Activated CD8-positive, alpha-beta memory T cell treated with anti-CD3 and anti-CD28 coated beads, Interleukin-2, amount 10 ng/mL, durations not matched to agents 7 days and 5 days (primary cell): Measurements from ENCODE around the gene CNOT10. TPM values are rescaled to one million over a fixed set of nuclear protein-coding genes. Genes with fewer than 3 reads are reported as not detected.
"Not testable (repeated sequence)": the region's sequence is repeated elsewhere in the genome, so short reads cannot be mapped to it uniquely, and the experiment has no call there.

Experiments used
- ATAC-seq: fragments of 150-1000 bp; cut with Tn5 transposase; one replicate; pipeline ENCODE4 v1.10.0; 2021; ENCODE audit warnings: moderate library complexity
- CTCF ChIA-PET: fragments of 350-600 bp; sonication (Branson Sonifier 250); formaldehyde crosslinking; loops from one replicate; lab custom pipeline; 2021; ENCODE audit warnings: antibody characterized with exemption; lab: Charles Lee
- DNase-seq: peaks from one replicate; pipeline ENCODE4 v3.0.0-alpha.2; 2020
- H3K27ac Mint-ChIP-seq: one replicate; pipeline ENCODE4 v1.8.0; 2021; ENCODE audit warnings: mild to moderate bottlenecking, mixed read lengths
- H3K27me3 Mint-ChIP-seq: one replicate; pipeline ENCODE4 v1.8.0; 2021; ENCODE audit warnings: mixed read lengths
- H3K36me3 Mint-ChIP-seq: one replicate; pipeline ENCODE4 v1.8.0; 2021; ENCODE audit warnings: mild to moderate bottlenecking, mixed read lengths
- H3K4me1 Mint-ChIP-seq: one replicate; pipeline ENCODE4 v1.8.0; 2021; ENCODE audit warnings: mixed read lengths
- H3K4me3 Mint-ChIP-seq: one replicate; pipeline ENCODE4 v1.8.0; 2021; ENCODE audit warnings: mild to moderate bottlenecking, moderate library complexity, mixed read lengths
- H3K9me3 Mint-ChIP-seq: one replicate; pipeline ENCODE4 v1.8.0; 2022; ENCODE audit warnings: low read depth, mixed read lengths
- total RNA-seq, 2 experiments: library from RNA; stranded (reverse); gene quantifications; one replicate each; pipeline ENCODE4 v1.2.3, GENCODE V29; 2021

Gene CNOT10
- total RNA-seq: 10 to 100 TPM; 52.8 to 55.4 TPM

GRCh38 chr3:32684800-32685542 lies at the start of gene CNOT10:
Gene CNOT10, plus strand, starts transcription at chr3:32685188. Its CDS starts 273 bp downstream, at chr3:32685461.
- peak within 1 kb of the TSS; percentile 93 for H3K27ac Mint-ChIP-seq
- H3K4me3 Mint-ChIP-seq: peak within 1 kb of the TSS; percentile 90
- peaks cover 34% of the 10 kb centered on the region for H3K4me1 Mint-ChIP-seq
- H3K36me3 Mint-ChIP-seq: peaks cover 13% of the 10 kb centered on the region
- H3K9me3 Mint-ChIP-seq: no peaks in the 10 kb centered on the region
- H3K27me3 Mint-ChIP-seq: no peaks in the 10 kb centered on the region
- CTCF ChIA-PET: interaction anchor here (0.8 to 1.5 kb wide), 6 partner anchors 12 to 175 kb away, joined by 3 to 7 read pairs (median 4); no protein-coding TSS in a partner anchor
- DNase-seq (peak; percentile 98), ATAC-seq (peak; percentile 96)

DNA sequence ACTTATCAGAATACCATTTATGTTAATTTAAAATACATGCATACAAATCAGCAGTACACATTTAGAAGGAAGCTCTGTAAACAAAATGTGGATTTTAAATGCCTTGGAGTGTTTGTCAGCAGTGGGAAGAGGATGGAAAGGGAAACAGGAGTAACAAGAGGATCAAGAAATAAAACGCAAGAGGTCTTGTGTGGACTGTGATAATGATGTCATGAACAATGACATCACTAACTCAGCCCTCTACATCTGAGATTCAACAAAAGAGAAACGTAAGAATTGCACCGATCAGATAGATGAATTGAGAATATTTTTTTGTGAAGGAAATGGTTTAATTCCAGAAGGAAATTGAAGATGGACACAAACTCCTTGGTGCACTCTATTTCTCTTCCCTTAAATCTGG lies 44.0 kb upstream of the CNOT10 start:
- CTCF ChIA-PET: no interaction called here
- DNase-seq: no peak
- no peaks in the 10 kb centered on the region for H3K9me3 Mint-ChIP-seq

DNA sequence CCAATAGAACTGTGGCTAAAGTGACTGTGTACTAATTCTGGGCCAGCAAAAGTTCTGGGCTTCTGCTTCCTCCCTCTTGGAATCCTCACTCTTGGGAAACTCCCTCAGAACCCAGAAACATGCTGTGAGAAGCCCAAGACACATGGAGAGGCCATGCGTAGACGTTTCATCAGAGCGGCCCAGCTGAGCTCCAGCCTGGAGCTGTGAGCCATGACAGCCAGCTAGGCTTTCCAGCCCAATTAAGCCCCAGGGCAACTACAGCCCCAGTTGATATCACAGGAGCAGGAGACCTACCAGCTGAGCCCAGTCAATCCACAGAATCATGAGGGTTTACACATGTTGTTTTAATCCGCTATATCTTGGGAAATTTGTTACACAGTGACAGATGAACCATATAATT lies 43.6 kb upstream of the CNOT10 start:
- H3K4me3 Mint-ChIP-seq: no peak overlapping the region
- H3K4me1 Mint-ChIP-seq: no peaks in the 10 kb centered on the region
- CTCF ChIA-PET: no interaction called here
- no peaks in the 10 kb centered on the region for H3K36me3 Mint-ChIP-seq
- H3K27me3 Mint-ChIP-seq: peaks cover 20% of the 10 kb centered on the region
- H3K9me3 Mint-ChIP-seq: no peaks in the 10 kb centered on the region
- no peak for DNase-seq
- no peak overlapping the region for H3K27ac Mint-ChIP-seq
- no peak for ATAC-seq

More for the DNA sequence above, 44.0 kb upstream of the CNOT10 start:
- Mint-ChIP-seq H3K4me1 (no peaks in the 10 kb centered on the region), H3K36me3 (no peaks in the 10 kb centered on the region), H3K27ac (no peak overlapping the region), H3K27me3 (peaks cover 22% of the 10 kb centered on the region), H3K4me3 (no peak overlapping the region)
- no peak for ATAC-seq

DNA sequence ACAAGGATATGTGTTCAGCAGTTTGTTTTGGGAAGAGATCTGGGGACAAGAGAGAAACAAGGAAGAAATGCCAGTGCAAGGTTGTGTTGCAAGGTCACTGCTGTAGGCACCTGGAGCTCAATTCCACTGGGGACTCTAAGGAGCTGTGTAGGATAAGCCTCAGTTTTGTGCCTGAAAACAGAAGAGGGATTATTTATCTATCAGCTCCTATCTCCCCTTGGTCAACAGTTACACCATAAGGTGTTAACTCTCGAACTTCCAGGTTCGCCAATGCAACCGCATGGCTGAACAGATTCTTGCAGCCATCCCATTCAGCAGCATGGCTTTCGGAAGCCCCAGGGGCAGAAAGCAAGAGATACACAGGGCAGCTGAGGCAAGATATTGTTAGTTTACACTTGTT lies 41.6 kb upstream of the CNOT10 start:
- Mint-ChIP-seq H3K27me3 (peaks cover 19% of the 10 kb centered on the region), H3K4me1 (no peaks in the 10 kb centered on the region), H3K4me3 (no peak overlapping the region), H3K36me3 (no peaks in the 10 kb centered on the region), H3K9me3 (no peaks in the 10 kb centered on the region), H3K27ac (no peak overlapping the region)
- DNase-seq: no peak
- ATAC-seq: no peak
- CTCF ChIA-PET: no interaction called here

DNA sequence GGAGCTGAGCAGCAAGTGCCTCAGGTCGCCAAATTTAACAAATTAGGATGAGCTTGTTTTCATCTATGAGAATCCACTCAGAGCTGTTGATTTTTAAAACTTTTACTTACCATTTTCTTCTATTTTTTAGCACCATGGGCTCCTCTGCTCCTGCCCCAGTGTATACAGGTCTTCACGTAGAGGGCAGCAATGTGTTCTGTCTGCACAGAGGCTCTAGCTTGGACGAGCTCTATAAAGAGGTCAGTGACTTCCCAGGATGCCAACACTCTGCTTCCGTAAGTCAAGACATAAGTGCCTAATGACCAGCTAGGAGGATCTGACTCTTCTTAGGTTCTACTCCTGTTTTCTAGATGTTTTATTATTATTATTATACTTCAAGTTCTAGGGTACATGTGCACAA lies 41.2 kb upstream of the CNOT10 start:
- H3K4me3 Mint-ChIP-seq: no peak overlapping the region
- H3K36me3 Mint-ChIP-seq: no peaks in the 10 kb centered on the region
- CTCF ChIA-PET: no interaction called here
- DNase-seq (no peak), ATAC-seq (no peak)
- H3K9me3 Mint-ChIP-seq: no peaks in the 10 kb centered on the region
- H3K4me1 Mint-ChIP-seq: no peaks in the 10 kb centered on the region
- H3K27ac Mint-ChIP-seq: no peak overlapping the region
- H3K27me3 Mint-ChIP-seq: peaks cover 24% of the 10 kb centered on the region

DNA sequence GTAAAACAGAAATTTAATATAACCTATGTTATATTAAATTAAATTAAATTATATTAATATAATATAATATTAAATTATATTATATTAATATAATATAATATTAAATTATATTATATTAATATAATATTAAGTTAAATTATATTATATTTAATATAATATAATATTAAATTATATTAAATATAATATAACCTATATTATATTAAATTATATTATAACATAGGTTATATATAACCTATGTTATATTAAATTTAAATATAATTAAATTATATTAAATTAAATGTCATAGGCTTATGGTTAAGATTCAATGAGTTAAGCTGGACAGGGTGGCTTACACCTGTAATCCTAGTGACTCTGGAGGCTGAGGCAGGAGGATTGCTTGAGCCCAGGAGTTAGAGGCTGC lies 40.6 kb upstream of the CNOT10 start:
- peaks cover 30% of the 10 kb centered on the region for H3K27me3 Mint-ChIP-seq
- DNase-seq (no peak), ATAC-seq (no peak)
- CTCF ChIA-PET: no interaction called here
- H3K9me3 Mint-ChIP-seq: no peaks in the 10 kb centered on the region
- H3K27ac Mint-ChIP-seq: no peak overlapping the region
- no peaks in the 10 kb centered on the region for H3K36me3 Mint-ChIP-seq
- H3K4me1 Mint-ChIP-seq: no peaks in the 10 kb centered on the region
- no peak overlapping the region for H3K4me3 Mint-ChIP-seq

- H3K27me3 Mint-ChIP-seq: peaks cover 21% of the 10 kb centered on the region
- no peaks in the 10 kb centered on the region for H3K36me3 Mint-ChIP-seq
- CTCF ChIA-PET: no interaction called here
- H3K27ac Mint-ChIP-seq: no peak overlapping the region
- H3K4me1 Mint-ChIP-seq: no peaks in the 10 kb centered on the region
- ATAC-seq (no peak), DNase-seq (no peak)
- no peaks in the 10 kb centered on the region for H3K9me3 Mint-ChIP-seq
- no peak overlapping the region for H3K4me3 Mint-ChIP-seq
Measured at GRCh38 chr3:32646761-32647160, 38.2 kb upstream of the CNOT10 start.

- CTCF ChIA-PET: interaction anchor here (0.7 to 1.3 kb wide), 2 partner anchors 17 to 85 kb away, joined by 3 read pairs; no protein-coding TSS in a partner anchor
- ATAC-seq: not testable (repeated sequence)
Measured at GRCh38 chr3:32652337-32653100, 32.5 kb upstream of the CNOT10 start.

GRCh38 chr3:32655167-32655566 lies 29.8 kb upstream of the CNOT10 start:
- no peaks in the 10 kb centered on the region for H3K36me3 Mint-ChIP-seq
- no peak overlapping the region for H3K4me3 Mint-ChIP-seq
- peaks cover 2% of the 10 kb centered on the region for H3K9me3 Mint-ChIP-seq
- peaks cover 21% of the 10 kb centered on the region for H3K27me3 Mint-ChIP-seq
- CTCF ChIA-PET: no interaction called here
- no peaks in the 10 kb centered on the region for H3K4me1 Mint-ChIP-seq
- DNase-seq (no peak), ATAC-seq (no peak)
- H3K27ac Mint-ChIP-seq: no peak overlapping the region

More at GRCh38 chr3:32652337-32653100, 32.5 kb upstream of the CNOT10 start:
- not testable (repeated sequence) for H3K9me3 Mint-ChIP-seq, DNase-seq, H3K4me1 Mint-ChIP-seq, H3K27ac Mint-ChIP-seq, H3K36me3 Mint-ChIP-seq, H3K4me3 Mint-ChIP-seq
- peaks cover 25% of the 10 kb centered on the region for H3K27me3 Mint-ChIP-seq

GRCh38 chr3:32660634-32661033 lies 24.4 kb upstream of the CNOT10 start:
- Mint-ChIP-seq H3K36me3 (no peaks in the 10 kb centered on the region), H3K9me3 (no peaks in the 10 kb centered on the region), H3K27ac (no peak overlapping the region), H3K4me3 (no peak overlapping the region), H3K27me3 (peaks cover 19% of the 10 kb centered on the region), H3K4me1 (no peaks in the 10 kb centered on the region)
- CTCF ChIA-PET: no interaction called here
- no peak for ATAC-seq
- DNase-seq: no peak

DNA sequence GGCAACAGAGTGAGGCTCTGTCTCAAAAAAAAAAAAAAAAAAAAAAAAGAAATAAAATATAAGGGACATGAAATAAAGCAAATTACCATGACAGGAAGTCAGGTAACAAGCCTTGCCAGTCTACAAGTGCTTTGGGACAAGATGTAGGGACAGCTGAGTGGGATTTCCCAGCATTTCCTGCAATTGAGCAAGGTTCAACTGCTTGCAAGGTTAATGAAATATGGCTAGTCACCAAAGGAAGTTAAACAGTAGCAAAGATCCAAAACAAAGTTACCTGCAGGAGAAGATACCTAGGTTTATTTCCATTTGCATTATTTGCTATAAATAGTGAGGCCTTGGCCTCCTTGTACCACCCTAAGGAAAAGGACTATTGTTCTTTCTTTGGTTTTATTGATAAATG lies 22.3 kb upstream of the CNOT10 start:
- Mint-ChIP-seq H3K27me3 (peaks cover 17% of the 10 kb centered on the region), H3K27ac (no peak overlapping the region), H3K4me3 (no peak overlapping the region), H3K9me3 (no peaks in the 10 kb centered on the region), H3K4me1 (no peaks in the 10 kb centered on the region), H3K36me3 (no peaks in the 10 kb centered on the region)
- no peak for DNase-seq
- CTCF ChIA-PET: interaction anchor here (0.6 to 1.1 kb wide), 4 partner anchors 11 to 893 kb away, joined by 3 read pairs; no protein-coding TSS in a partner anchor
- ATAC-seq: no peak

- DNase-seq, H3K9me3 Mint-ChIP-seq, H3K36me3 Mint-ChIP-seq, H3K4me1 Mint-ChIP-seq, H3K27ac Mint-ChIP-seq, H3K4me3 Mint-ChIP-seq: not testable (repeated sequence)
- peak; percentile 69 for ATAC-seq
- CTCF ChIA-PET: interaction anchor here (0.7 to 1.4 kb wide), 7 partner anchors 9 to 303 kb away, joined by 3 to 5 read pairs (median 4); no protein-coding TSS in a partner anchor
- H3K27me3 Mint-ChIP-seq: peaks cover 11% of the 10 kb centered on the region
Measured at GRCh38 chr3:32664630-32665075, 20.3 kb upstream of the CNOT10 start.

DNA sequence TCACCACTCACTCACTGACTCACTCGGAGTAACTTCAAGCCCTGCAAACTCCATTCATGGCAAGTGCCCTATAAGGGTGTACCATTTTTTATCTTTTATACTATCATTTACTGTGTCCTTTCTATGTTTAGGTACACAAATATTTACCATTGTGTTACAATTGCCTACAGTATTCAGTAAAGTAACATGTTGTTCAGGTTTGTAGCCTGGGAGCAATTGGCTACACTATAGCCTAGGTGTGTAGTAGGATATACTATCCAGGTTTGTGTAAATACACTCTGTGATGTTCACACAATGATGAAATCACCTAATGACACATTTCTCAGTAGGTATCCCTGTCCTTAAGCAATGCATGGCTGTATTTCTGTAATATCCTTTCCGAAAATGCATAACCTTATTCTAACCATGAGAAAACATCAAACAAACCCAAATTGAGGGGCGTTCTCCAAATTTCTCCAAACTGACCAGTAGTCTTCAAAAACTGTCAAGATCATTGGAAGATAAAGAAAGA lies 17.9 kb upstream of the CNOT10 start:
- ATAC-seq (no peak), DNase-seq (no peak)
- no peaks in the 10 kb centered on the region for H3K4me1 Mint-ChIP-seq
- no peaks in the 10 kb centered on the region for H3K36me3 Mint-ChIP-seq
- H3K4me3 Mint-ChIP-seq: no peak overlapping the region
- no peak overlapping the region for H3K27ac Mint-ChIP-seq
- CTCF ChIA-PET: no interaction called here
- peaks cover 13% of the 10 kb centered on the region for H3K27me3 Mint-ChIP-seq
- no peaks in the 10 kb centered on the region for H3K9me3 Mint-ChIP-seq
